IPS DF 4.7 (cell line): ENCODE results near the gene MAP7.
A peak's percentile ranks its signal among the peaks of the same experiment; 100 is the strongest.

Source experiments
- DNase-seq: peaks from one replicate; pipeline ENCODE4 v3.0.0-alpha.2; 2013; ENCODE audit warnings: low spot score; ENCODE audit errors: extremely low read depth

The MAP7 gene

GRCh38 chr6:136341367-136341766 is 208.9 kb downstream of the MAP7 start:
- no peak for DNase-seq

- no peak for DNase-seq
These were observed 211.7 kb downstream of the MAP7 start for GRCh38 chr6:136338486-136338885.

- DNase-seq, result no peak
These were observed 212.6 kb downstream of the MAP7 start for GRCh38 chr6:136337606-136338005.

GRCh38 chr6:136337121-136337520 is 213.1 kb downstream of the MAP7 start:
- DNase-seq, result no peak

GRCh38 chr6:136335736-136336363 is 214.4 kb downstream of the MAP7 start:
- DNase-seq, result no peak

GRCh38 chr6:136334853-136335252 is 215.4 kb downstream of the MAP7 start:
- DNase-seq, result no peak

- DNase-seq, result no peak
These were observed 215.8 kb downstream of the MAP7 start for GRCh38 chr6:136334465-136334846.

- DNase-seq, result no peak
These were observed 216.3 kb downstream of the MAP7 start for GRCh38 chr6:136333824-136334464.

- no peak for DNase-seq
These were observed 218.8 kb downstream of the MAP7 start for GRCh38 chr6:136331461-136331860.

- no peak for DNase-seq
These were observed 219.6 kb downstream of the MAP7 start for GRCh38 chr6:136330634-136331033.

- no peak for DNase-seq
These were observed 224.1 kb downstream of the MAP7 start for GRCh38 chr6:136326038-136326553.

- DNase-seq, result no peak
These were observed 225.4 kb downstream of the MAP7 start for GRCh38 chr6:136324686-136325380.

GRCh38 chr6:136323431-136324112 is 226.7 kb downstream of the MAP7 start:
- DNase-seq, result no peak

GRCh38 chr6:136319732-136320131 is 230.5 kb downstream of the MAP7 start:
- DNase-seq, result no peak

- DNase-seq, result no peak
These were observed 231.5 kb downstream of the MAP7 start for GRCh38 chr6:136318676-136319075.

- no peak for DNase-seq
These were observed 232.3 kb downstream of the MAP7 start for GRCh38 chr6:136317971-136318370.

- DNase-seq, result peak; percentile 56
These were observed 233.1 kb downstream of the MAP7 start for GRCh38 chr6:136317021-136317694.

GRCh38 chr6:136315594-136315993 is 234.6 kb downstream of the MAP7 start:
- no peak for DNase-seq

- no peak for DNase-seq
These were observed 237.2 kb downstream of the MAP7 start for GRCh38 chr6:136312975-136313374.

- no peak for DNase-seq
These were observed 240.4 kb downstream of the MAP7 start for GRCh38 chr6:136309729-136310311.

GRCh38 chr6:136309171-136309570 is 241.1 kb downstream of the MAP7 start:
- DNase-seq, result no peak
